HCT116 (cell line): ENCODE data around the gene LRRC66. TPM values are rescaled to one million over a fixed set of nuclear protein-coding genes. Genes with fewer than 3 reads are reported as not detected.

Experiments
- ATAC-seq: fragments of 200-7000 bp; cut with Tn5 transposase; 2 replicates; pipeline ENCODE4 v1.9.1; 2020; ENCODE audit warnings: mild to moderate bottlenecking, moderate library complexity
- BruUV-seq: library from RNA; stranded (reverse); fragments of 400-500 nt; replicated peaks from 2 replicates; lab custom pipeline; 2021; lab: Mats Ljungman, UMichigan
- CTCF ChIA-PET: fragments of 300-600 bp; sonication (Branson Sonifier 250); formaldehyde crosslinking; loops from one replicate; lab custom pipeline; 2021; ENCODE audit warnings: antibody characterized with exemption; lab: Charles Lee
- POLR2A ChIA-PET: fragments of 300-600, 350-600 bp; sonication (Branson Sonifier 250); formaldehyde crosslinking; loops from one replicate; lab custom pipeline; 2021; ENCODE audit warnings: antibody characterized with exemption; lab: Charles Lee
- RAD21 ChIA-PET, 2 experiments: fragments of 300-600 bp; sonication (Branson Sonifier 250); formaldehyde crosslinking; loops; one replicate each; lab custom pipeline; 2023; ENCODE audit warnings: low total read pairs in 2 of 2; ENCODE audit not compliant: uncharacterized antibody in 2 of 2, unreplicated experiment in 2 of 2, low non-redundant PET in 1 of 2; lab: Charles Lee
- DNase-seq: peaks from one replicate; pipeline ENCODE4 v3.0.0-alpha.2; 2010; ENCODE audit warnings: low read depth, low spot score
- H2AFZ ChIP-seq: fragments of 200-600 bp; shearing (Covaris generic), sonication (generic); 2 replicates; pipeline ENCODE4 v1.6.1; 2017; ENCODE audit warnings: low read depth, mixed run types, mixed read lengths, antibody characterized with exemption, low read length; ENCODE audit not compliant: poor library complexity, severe bottlenecking
- H3K27ac ChIP-seq: 2 replicates; pipeline ENCODE4 v1.5.1; 2012; ENCODE audit warnings: low read depth, low read length
- H3K27me3 ChIP-seq: fragments of 200-600 bp; sonication (generic); 2 replicates; pipeline ENCODE4 v1.6.1; 2016; ENCODE audit warnings: mixed run types, low read length, mixed read lengths; ENCODE audit not compliant: insufficient read depth
- H3K36me3 ChIP-seq, 2 experiments: fragments of 200-500 bp in 1 of 2; fragments of 200-600 bp in 1 of 2; sonication (Bioruptor generic) in 1 of 2; sonication (generic) in 1 of 2; 2 replicates each; pipeline versions ENCODE4 v1.5.1 to v1.6.1; 2014 to 2016; ENCODE audit warnings: low read length in 2 of 2, inconsistent platforms in 1 of 2, mixed read lengths in 1 of 2, mixed run types in 1 of 2; ENCODE audit not compliant: insufficient read depth in 2 of 2, control insufficient read depth in 1 of 2
- H3K4me1 ChIP-seq, 2 experiments: fragments of 200-600 bp in 1 of 2; sonication (generic) in 1 of 2; 2 replicates each; pipeline versions ENCODE4 v1.5.1 to v1.6.1; 2012 to 2017; ENCODE audit warnings: low read length in 2 of 2, inconsistent platforms in 1 of 2, mild to moderate bottlenecking in 1 of 2, mixed read lengths in 1 of 2, mixed run types in 1 of 2, moderate library complexity in 1 of 2; ENCODE audit not compliant: insufficient read depth in 2 of 2, control insufficient read depth in 1 of 2
- H3K4me2 ChIP-seq: fragments of 200-600 bp; sonication (generic); 2 replicates; pipeline ENCODE4 v1.6.1; 2017; ENCODE audit warnings: mixed run types, low read length, mixed read lengths
- H3K4me3 ChIP-seq, 2 experiments: fragments of 200-600 bp in 1 of 2; sonication (generic) in 1 of 2; replicated peaks in 1 of 2; 2 replicates each; pipeline ENCODE4 v1.5.1; 2011 to 2016; ENCODE audit warnings: low read length in 2 of 2, control low read depth in 1 of 2, low read depth in 1 of 2, mild to moderate bottlenecking in 1 of 2, mixed read lengths in 1 of 2, mixed run types in 1 of 2
- H3K79me2 ChIP-seq: fragments of 200-600 bp; sonication (generic); 2 replicates; pipeline ENCODE4 v1.6.1; 2017; ENCODE audit warnings: mild to moderate bottlenecking, mixed run types, low read length, moderate library complexity, mixed read lengths; ENCODE audit not compliant: insufficient read depth
- H3K9ac ChIP-seq: fragments of 200-600 bp; sonication (generic); 2 replicates; pipeline ENCODE4 v1.6.1; 2016; ENCODE audit warnings: low read length, mixed read lengths
- H3K9me2 ChIP-seq: fragments of 200-600 bp; sonication (generic), shearing (Covaris generic); 2 replicates; pipeline ENCODE4 v1.6.1; 2017; ENCODE audit warnings: mixed run types, mild to moderate bottlenecking, moderate library complexity; ENCODE audit not compliant: insufficient read depth
- H3K9me3 ChIP-seq, 2 experiments: fragments of 200-500 bp in 1 of 2; fragments of 200-600 bp in 1 of 2; sonication (Bioruptor generic) in 1 of 2; sonication (generic) in 1 of 2; 2 replicates each; pipeline ENCODE4 v1.6.1; 2014 to 2017; ENCODE audit warnings: low read length in 2 of 2, mixed read lengths in 2 of 2, inconsistent platforms in 1 of 2, low read depth in 1 of 2, mild to moderate bottlenecking in 1 of 2, mixed run types in 1 of 2, moderate library complexity in 1 of 2; ENCODE audit not compliant: control insufficient read depth in 1 of 2, insufficient read depth in 1 of 2
- H4K20me1 ChIP-seq: fragments of 200-600 bp; sonication (generic), shearing (Covaris generic); 2 replicates; pipeline ENCODE4 v1.6.1; 2017; ENCODE audit warnings: mixed run types, mild to moderate bottlenecking, moderate library complexity; ENCODE audit not compliant: insufficient read depth
- CBX3 ChIP-seq: IDR thresholded peaks from 2 replicates; pipeline ENCODE4 v1.6.1; 2012; ENCODE audit warnings: low read depth
- CEBPB ChIP-seq: IDR thresholded peaks from 2 replicates; pipeline ENCODE4 v1.6.1; 2012; ENCODE audit warnings: low read depth
- ELF1 ChIP-seq: IDR thresholded peaks from 2 replicates; pipeline ENCODE4 v1.6.1; 2012; ENCODE audit warnings: low read depth, borderline replicate concordance
- FOSL1 ChIP-seq: IDR thresholded peaks from 2 replicates; pipeline ENCODE4 v1.6.1; 2012; ENCODE audit warnings: low read depth
- JUND ChIP-seq: IDR thresholded peaks from 2 replicates; pipeline ENCODE4 v1.6.1; 2012
- MAX ChIP-seq: IDR thresholded peaks from 2 replicates; pipeline ENCODE4 v1.6.1; 2012
- POLR2A ChIP-seq: IDR thresholded peaks from 2 replicates; pipeline ENCODE4 v1.7.0; 2011; ENCODE audit warnings: borderline replicate concordance; ENCODE audit not compliant: insufficient read depth, insufficient read length; ENCODE audit errors: extremely low read depth
- POLR2AphosphoS5 ChIP-seq: IDR thresholded peaks from 2 replicates; pipeline ENCODE4 v1.6.1; 2011; ENCODE audit warnings: mild to moderate bottlenecking, low read depth, low read length, moderate library complexity
- RAD21 ChIP-seq: IDR thresholded peaks from 2 replicates; pipeline ENCODE4 v1.6.1; 2012; ENCODE audit warnings: low read depth, mild to moderate bottlenecking
- REST ChIP-seq: IDR thresholded peaks from 2 replicates; pipeline ENCODE4 v1.6.1; 2012; ENCODE audit warnings: low read depth
- SP1 ChIP-seq: IDR thresholded peaks from 2 replicates; pipeline ENCODE4 v1.6.1; 2012; ENCODE audit warnings: low read depth
- YY1 ChIP-seq: IDR thresholded peaks from 2 replicates; pipeline ENCODE4 v1.6.1; 2011; ENCODE audit warnings: low read length, low read depth, moderate library complexity, mild to moderate bottlenecking; ENCODE audit not compliant: insufficient replicate concordance; ENCODE audit errors: extremely low read depth
- ZBTB33 ChIP-seq: IDR thresholded peaks from 2 replicates; pipeline ENCODE4 v1.6.1; 2011; ENCODE audit warnings: mild to moderate bottlenecking, low read length, moderate library complexity; ENCODE audit not compliant: insufficient replicate concordance; ENCODE audit errors: extremely low read depth
- ZFX ChIP-seq: fragments of 450-650 bp; IDR thresholded peaks from 2 replicates; pipeline ENCODE4 v1.6.1; 2017
- intact Hi-C: fragments of 100-400 bp; cut with micrococcal nuclease; formaldehyde crosslinking; loops from 2 replicates; pipeline ENCODE4 v1.10.0; 2022
- total RNA-seq: library from RNA; stranded (reverse); gene quantifications from one replicate; pipeline ENCODE4 v1.2.1, GENCODE V29; 2021; ENCODE audit not compliant: unreplicated experiment

The LRRC66 gene
- total RNA-seq, 1 experiment from 2014 or later = 0.12 TPM

GRCh38 chr4:51960486-51960885 lies 59.7 kb downstream of the LRRC66 start:
- H2AFZ ChIP-seq = no peak overlapping the region
- CTCF ChIA-PET = no interaction called here
- POLR2A ChIA-PET = no interaction called here
- H3K27me3 ChIP-seq = no peaks in the 10 kb centered on the region
- BruUV-seq = no TSS peak
- RAD21 ChIA-PET = no interaction called here
- no peaks in the 10 kb centered on the region for H3K9me2 ChIP-seq
- DNase-seq (no peak), ATAC-seq (no peak)
- H3K4me3 ChIP-seq = no peak overlapping the region
- no peaks in the 10 kb centered on the region for H3K79me2 ChIP-seq
- H4K20me1 ChIP-seq = no peaks in the 10 kb centered on the region
- H3K4me1 ChIP-seq = no peaks in the 10 kb centered on the region
- H3K4me2 ChIP-seq = no peak overlapping the region
- intact Hi-C loops = no loop called here
- H3K9me3 ChIP-seq = no peaks in the 10 kb centered on the region
- H3K9ac ChIP-seq = no peak overlapping the region
- no peak overlapping the region for H3K27ac ChIP-seq
- no peak for TF ChIP-seq RAD21
- TF ChIP-seq FOSL1 = no peak
- no peak for TF ChIP-seq YY1
- TF ChIP-seq CEBPB = no peak
- TF ChIP-seq ZFX = no peak
- no peak for TF ChIP-seq POLR2A
- TF ChIP-seq ELF1 = no peak
- no peak for TF ChIP-seq ZBTB33
- no peak for TF ChIP-seq CBX3
- no peak for TF ChIP-seq POLR2AphosphoS5
- TF ChIP-seq MAX = no peak
- TF ChIP-seq SP1 = no peak
- TF ChIP-seq REST = no peak
- no peak for TF ChIP-seq JUND
- TF ChIP-seq, all 23 proteins: peak for 0
- H3K36me3 ChIP-seq = no peaks in the 10 kb centered on the region
